HG03175 (cell line): ENCODE data around the gene CD6.

ENCODE experiments used
- ATAC-seq: cut with Tn5 transposase; IDR thresholded peaks from one replicate; pipeline ENCODE4 v1.9.1; 2021; ENCODE audit warnings: mild to moderate bottlenecking, moderate library complexity; ENCODE audit not compliant: unreplicated experiment

The CD6 gene

GRCh38 chr11:61007956-61008896, 36.7 kb downstream of the CD6 start:
- no peak for ATAC-seq

- ATAC-seq = no peak
Observed at GRCh38 chr11:61008971-61009370, 37.5 kb downstream of the CD6 start.

- ATAC-seq = no peak
Observed at GRCh38 chr11:61009392-61010275, 38.2 kb downstream of the CD6 start.

GRCh38 chr11:61010466-61011228, 39.2 kb downstream of the CD6 start:
- ATAC-seq = no peak

GRCh38 chr11:61011229-61011870, 39.9 kb downstream of the CD6 start:
- no peak for ATAC-seq

GRCh38 chr11:61011950-61012736, 40.7 kb downstream of the CD6 start:
- no peak for ATAC-seq

- no peak for ATAC-seq
Observed at GRCh38 chr11:61012737-61013215, 41.3 kb downstream of the CD6 start.

GRCh38 chr11:61018059-61018458, 46.6 kb downstream of the CD6 start:
- ATAC-seq = no peak

- ATAC-seq = no peak
Observed at GRCh38 chr11:61019037-61019831, 47.8 kb downstream of the CD6 start.

GRCh38 chr11:61019832-61020405, 48.4 kb downstream of the CD6 start:
- ATAC-seq = no peak

GRCh38 chr11:61020551-61021235, 49.2 kb downstream of the CD6 start:
- ATAC-seq = no peak

- no peak for ATAC-seq
Observed at GRCh38 chr11:61021661-61022212, 50.3 kb downstream of the CD6 start.

GRCh38 chr11:61022311-61023085, 51.0 kb downstream of the CD6 start:
- ATAC-seq = no peak

- no peak for ATAC-seq
Observed at GRCh38 chr11:61023086-61023965, 51.8 kb downstream of the CD6 start.

- ATAC-seq = no peak
Observed at GRCh38 chr11:61023966-61024295, 52.5 kb downstream of the CD6 start.
